NT2/D1 (cell line): ENCODE results near the gene LRRC52.

Experiments
- SUZ12 ChIP-seq: IDR thresholded peaks from 2 replicates; pipeline ENCODE4 v1.6.1; 2011; ENCODE audit not compliant: insufficient read length, insufficient read depth; ENCODE audit errors: extremely low read depth
- ZNF274 ChIP-seq: IDR thresholded peaks from 2 replicates; pipeline ENCODE4 v1.6.1; 2011; ENCODE audit warnings: mild to moderate bottlenecking, low read depth, low read length

- no peak for TF ChIP-seq ZNF274
- no peak for TF ChIP-seq SUZ12
Measured at GRCh38 chr1:165603810-165604209, 60.0 kb downstream of the LRRC52 start.
